HG02610 (cell line): ENCODE results near the gene PRPF6.

Source experiments
- ATAC-seq: cut with Tn5 transposase; IDR thresholded peaks from one replicate; pipeline ENCODE4 v1.9.1; 2021; ENCODE audit warnings: mild to moderate bottlenecking, moderate library complexity; ENCODE audit not compliant: unreplicated experiment

Gene PRPF6

DNA sequence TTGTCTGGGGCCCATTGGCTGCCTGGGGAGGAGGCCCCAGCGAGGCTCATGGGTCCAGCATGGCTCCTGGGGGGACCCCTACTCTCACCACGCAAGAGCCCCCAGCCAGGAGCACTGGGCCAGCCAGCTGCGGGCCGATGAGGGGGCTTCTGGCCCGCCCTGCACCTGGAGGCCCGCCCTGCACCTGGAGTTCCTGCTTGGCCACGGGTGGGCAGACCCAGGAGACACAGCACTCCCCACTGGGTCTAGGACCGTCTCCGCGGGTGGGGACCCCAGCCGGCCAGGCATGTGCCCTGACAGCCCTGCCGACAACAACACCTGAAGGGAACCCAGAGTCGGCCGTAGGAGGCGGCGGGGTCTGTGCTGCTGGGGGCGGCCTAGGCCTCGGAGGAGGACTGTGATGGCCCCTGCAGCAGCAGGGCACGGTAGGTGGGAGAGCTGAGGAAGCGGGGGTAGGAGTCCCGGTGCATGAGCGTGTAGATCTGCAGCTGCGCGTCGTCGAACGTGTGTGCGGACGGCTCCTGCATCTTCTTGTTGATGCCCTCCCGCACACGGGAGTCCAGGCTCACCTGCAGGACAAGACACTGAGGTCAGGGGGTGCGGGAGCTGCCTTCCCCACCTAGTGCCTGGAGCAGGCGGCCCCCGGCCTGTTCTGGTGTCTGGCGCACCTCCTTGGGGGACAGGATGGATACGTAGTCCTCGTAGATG lies 92.7 kb downstream of the PRPF6 start:
- ATAC-seq = no peak

DNA sequence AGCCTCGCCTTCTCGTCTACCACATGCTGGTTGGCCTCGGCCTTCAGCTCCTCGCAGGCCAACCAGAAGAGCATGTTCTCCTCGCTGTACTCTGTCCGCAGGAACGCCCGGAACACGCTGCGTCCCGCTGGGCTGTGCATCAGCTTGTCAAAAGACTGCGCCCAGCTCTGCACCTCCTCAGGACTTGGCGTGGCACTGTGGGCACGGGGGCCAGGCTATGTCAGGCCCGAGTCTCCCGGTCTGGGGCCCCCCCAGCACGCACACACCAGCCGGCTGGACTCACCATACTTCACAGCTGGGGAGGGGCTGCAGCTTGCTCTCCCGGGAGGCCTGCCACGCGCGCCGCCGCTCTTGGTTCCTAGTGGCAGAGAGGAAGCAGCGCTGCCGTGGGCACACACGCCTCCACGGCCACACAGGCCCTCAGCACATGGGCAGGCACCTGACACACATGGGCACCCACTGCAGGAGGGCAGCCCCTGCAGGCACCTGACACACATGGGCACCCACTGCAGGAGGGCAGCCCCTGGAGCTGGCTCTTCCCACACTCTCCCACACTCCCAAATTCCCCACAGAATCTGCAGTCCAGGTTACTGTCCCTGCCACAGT lies 93.4 kb downstream of the PRPF6 start:
- no peak for ATAC-seq

DNA sequence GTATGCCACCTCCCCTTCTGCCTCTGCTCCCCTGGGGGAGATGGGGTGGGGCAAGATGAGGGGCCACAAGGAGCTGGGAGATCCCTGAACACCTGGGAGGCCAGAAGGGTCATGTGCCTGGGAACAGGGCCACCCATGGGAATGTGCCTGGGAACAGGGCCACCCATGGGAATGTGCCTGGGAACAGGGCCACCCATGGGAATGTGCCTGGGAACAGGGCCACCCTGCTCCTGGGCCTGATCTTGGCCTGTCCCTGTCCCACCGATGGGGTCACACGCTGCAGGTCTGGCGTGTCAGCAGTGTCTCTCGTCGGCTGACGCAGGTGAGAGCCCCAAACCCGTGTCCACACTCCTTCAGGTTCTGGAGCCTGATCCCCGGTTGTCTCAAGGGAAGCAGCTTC lies 94.0 kb downstream of the PRPF6 start:
- no peak for ATAC-seq

DNA sequence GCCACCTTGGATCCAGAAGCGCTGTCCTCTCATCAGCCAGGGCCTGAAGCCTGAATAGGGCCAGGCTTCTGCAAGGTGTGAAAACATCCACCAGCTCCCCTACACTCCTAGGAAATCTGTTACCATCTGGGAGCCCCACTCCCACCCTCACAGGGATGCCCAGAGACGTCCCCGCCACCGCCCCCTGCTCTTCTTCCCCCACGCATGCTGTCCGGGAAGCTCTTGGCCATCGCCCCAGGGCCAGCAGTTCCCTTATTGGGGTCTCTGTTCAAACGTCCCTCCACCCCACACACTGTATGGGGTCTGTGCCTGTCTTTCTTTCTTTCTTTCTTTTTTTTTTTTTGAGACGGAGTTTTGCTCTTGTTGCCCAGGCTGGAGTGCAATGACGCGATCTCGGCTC lies 94.6 kb downstream of the PRPF6 start:
- ATAC-seq = no peak

DNA sequence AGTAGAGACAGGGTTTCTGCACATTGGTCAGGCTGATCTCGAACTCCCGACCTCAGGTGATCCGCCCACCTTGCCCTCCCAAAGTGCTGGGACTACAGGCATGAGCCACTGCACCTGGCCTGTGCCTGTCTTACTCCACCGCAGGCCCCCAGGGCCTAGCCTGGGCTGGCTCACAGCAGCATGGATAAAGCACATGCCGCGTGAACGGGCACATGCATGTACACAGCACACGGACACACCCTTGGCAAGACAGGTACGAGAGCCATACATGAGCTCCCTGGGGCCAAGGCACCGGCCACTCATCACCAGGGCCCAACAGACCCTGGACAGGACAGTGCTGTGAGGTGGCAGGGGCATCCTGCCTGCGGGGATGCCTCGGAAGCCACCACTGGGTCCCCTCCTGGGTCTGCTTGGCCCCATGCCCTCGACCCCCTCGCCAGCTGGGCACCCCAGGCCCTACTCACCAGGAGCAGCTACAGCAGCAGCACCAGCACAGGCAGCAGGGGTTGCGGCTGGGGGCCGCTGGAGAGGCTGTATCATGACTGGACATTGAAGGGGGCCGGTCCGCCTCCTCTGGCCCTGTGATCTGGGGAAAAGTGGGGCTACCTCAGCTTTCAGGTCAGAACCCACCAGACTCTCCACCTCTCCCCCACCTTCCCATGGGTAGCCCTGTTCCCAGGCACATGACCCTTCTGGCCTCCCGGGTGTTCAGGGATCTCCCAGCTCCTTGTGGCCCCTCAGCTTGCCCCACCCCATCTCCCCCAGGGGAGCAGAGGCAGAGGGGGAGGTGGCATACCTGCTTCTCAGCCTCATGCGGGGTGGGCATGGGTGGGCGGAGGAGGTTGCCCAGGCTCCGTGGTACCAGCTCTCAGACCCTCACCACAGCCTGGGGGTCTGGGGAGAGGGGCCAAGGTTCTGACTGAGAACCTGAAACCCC lies 95.4 kb downstream of the PRPF6 start:
- ATAC-seq = no peak

DNA sequence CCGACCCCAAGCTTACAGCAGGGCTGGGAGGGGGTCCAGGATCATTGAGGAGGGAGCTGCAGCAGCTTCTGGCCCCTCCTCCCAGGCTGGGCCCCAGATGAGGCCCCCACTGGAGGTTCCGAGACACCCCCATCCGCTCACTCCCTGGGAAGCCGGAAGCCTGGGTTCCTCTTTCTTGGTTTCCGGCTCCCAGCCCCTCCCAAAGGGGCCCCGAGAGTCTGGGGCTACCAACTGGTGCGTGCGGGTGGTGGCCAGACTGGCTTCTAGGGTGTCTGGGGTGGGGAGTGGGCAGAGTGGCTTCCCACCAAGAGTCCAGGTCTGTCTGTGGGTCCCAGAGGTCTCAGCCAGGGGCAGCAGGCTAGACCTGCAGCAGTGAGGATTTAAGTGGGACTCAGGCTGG lies 96.2 kb downstream of the PRPF6 start:
- ATAC-seq = peak; percentile 37

DNA sequence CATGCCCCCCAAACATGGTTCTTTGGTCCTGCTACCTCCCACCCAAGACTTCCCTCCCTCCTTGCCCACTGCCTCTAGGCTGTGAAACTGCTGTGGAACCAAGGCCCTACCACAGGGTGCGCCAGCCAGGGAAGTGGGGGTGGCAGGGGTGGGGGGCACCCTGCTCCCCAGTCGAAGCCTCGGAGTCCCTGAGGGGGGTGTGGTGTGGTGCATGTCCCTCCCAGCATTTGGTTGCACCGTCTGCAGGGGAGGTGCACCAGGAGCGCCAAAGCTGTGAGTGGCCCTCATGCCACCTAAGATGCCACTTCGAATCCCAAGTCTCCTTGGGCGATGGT lies 96.6 kb downstream of the PRPF6 start:
- ATAC-seq = no peak

DNA sequence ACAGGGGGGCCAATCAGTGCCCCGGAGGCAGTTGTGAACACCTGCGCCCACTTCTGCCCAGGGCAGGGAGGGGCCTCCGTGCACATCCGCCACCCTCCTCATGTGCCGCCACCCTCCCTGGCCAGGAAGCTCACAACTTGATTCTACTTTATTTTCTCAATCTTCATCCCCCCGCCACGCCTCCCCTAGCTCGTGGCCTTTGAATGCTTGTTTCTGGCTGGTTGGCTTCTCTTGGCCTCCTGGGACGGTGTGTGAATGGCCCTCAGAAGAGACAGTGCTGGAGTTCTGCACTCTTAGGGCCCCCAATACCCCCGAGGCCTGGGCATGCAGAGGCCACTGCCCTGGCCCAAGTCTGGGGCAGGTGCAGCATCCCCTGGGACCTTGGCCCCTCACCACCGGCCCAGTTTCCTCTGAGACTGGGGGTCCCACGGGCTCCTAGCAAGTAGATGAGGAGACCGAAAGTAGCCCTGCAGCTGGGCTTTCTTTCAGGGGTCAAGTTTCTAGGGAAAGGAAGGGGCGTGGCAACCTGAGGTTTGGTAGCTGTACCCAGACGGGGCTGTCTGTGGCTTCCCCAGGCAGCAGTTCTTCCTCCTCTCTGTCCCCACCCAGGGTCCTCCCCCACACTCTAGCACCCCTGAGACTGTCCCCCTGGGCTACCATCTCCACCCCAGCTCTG lies 97.1 kb downstream of the PRPF6 start:
- no peak for ATAC-seq

DNA sequence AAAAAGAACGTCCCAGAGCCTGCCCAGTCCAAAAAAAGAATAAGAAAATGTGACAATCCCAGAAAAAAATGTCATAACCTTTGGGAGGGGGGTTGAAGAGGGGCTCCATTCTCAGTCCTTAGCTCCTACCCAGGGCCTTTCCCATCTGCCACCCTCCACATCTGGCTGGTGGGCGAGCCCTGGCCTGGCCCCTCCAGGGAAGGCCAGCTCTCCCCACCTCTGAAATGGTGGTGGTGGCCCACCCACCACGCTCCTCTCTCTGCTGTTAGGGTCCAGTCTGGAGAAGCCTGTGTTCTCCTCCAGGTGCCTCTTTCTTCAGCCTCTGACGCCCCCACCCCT lies 98.0 kb downstream of the PRPF6 start:
- no peak for ATAC-seq

DNA sequence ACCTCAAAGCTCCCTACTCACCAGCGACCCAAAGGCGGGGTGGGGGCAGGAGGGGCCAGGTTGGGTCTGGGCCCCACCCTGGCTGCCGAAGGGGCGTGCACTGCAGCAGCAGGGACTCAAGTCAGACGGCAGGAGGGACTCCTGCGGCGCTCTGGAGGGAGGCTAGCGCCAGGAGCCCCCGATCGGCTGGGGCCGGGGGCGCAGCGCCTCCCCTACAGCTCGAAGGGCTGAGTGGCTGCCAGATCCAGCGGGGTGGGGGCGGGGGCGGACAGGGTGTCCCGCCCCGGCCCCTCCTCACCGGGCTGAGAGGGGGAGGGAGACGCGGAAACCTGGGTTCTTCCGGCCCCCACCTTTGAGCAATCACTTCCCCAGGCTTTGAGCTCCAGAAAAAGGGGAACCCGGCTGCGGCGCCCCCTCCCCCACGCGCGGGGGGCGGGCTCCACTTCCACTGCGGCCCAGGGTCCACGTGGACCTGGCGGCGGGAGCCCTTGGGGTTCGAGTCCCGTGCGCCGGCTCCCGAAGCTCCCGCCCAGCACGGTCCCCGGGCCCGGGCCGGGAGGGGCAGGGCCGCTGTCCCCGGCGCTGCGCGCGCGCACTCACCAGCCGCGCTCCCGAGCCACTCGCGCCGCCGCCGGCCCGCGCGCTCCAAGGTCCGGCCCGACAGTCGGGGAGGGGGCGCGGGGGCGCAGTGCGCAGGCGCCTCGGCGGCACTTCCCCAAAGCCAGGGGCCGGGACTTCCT lies 98.5 kb downstream of the PRPF6 start, which contains the start of gene RGS19:
TSS of gene RGS19 (minus strand) at position 246 of the 740 bp plus-strand sequence. CDS start 2,632 bp downstream, outside the sequence.
- ATAC-seq = peak; percentile 32

DNA sequence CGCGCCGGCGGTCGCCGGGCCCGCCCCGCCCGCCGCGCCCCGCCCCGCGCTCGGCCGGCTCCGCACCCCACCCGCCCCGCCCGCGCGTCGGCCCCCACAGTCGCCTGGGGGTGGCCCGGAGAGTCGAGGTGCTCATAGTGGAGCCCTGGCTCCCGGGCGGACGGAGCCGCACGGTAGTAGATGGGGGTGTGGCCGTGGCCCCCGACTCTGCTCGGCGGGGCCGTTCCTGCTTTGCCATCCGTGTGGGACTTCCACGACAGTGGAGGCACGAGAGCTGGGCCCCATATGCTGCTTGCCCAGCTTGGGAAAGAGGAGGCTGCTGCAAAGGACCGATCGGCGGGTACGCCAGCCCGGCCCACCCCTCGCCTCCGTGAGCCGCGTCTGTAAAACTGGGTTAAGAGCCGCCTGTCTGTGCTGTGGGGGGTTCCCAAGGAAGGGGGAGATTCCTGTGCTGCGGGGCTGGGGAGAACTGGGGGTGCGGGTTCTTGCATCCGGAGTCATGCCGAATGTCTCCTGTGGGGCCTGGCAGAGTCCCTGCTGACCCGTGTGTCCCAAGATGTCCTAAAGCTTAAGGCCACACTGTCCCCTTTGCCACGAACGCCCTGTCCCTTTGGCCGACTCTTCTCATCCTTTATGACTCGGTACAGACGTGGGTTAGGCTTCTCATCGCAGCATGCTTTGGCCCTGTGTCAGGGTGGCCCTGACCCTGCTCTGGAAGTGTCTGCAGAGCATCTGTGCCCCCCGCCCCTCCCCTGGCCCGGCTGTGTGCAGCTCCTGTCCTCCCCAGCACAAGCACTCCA lies 99.3 kb downstream of the PRPF6 start, which contains the start of gene OPRL1:
TSS of gene OPRL1 (plus strand) at position 70 of the 800 bp plus-strand sequence. CDS start 12,639 bp downstream, outside the sequence.
- ATAC-seq = no peak

DNA sequence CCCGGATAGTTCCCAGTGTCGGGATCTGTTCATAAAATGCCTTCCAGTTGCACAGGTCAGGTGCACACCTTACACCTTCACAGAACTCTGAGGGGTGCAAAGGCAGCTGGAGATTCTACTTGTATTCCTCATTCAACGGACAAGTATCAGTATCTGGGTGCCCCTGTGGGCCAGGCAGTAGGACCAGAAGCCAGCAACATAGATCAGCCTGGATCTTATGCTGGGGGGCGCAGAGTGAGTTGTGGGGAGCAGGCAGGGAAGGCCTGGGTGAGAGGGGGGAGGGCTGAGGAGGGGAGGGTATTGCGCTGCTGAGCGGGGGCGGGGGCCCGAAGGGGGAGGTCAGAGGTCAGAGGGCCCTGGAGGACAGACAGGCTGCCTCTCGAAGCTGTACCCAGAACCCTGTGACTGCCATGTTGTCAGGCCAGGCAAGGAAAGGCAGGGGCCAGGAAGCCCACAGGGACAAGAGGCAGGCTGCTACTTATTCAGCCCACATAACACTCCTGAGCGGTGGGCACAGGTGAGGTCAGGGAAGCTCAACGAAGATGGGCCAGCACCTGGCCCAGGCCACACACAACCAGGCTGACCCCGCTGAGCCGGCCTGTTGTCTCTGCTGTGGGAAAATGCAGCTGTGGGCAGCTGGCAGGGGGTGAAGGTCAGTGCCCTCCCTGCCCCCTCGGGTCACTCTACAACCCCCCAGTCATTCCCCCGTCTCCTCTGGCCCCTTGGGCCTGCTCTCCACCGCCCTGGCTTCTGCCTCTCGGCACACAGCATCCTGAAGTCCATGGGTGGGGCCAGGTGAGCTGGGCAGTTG lies 100.1 kb downstream of the PRPF6 start:
- ATAC-seq = no peak

DNA sequence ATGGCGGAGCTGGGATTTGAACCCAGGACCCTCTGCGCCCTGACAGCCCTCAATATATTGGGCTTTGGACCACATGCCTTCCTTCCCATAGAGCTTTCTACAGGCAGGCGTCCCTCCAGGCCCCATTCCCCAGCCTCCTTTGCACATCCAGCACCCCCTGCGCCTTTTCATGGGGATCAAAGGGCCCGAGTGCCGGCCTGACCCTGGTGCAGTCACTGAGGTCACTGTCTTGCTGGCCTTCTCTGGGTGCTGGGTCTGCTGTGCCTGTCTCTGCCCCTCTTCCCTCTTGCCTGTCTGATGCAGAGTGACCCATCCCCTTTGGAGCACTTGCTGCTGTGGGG lies 100.7 kb downstream of the PRPF6 start:
- ATAC-seq = no peak

DNA sequence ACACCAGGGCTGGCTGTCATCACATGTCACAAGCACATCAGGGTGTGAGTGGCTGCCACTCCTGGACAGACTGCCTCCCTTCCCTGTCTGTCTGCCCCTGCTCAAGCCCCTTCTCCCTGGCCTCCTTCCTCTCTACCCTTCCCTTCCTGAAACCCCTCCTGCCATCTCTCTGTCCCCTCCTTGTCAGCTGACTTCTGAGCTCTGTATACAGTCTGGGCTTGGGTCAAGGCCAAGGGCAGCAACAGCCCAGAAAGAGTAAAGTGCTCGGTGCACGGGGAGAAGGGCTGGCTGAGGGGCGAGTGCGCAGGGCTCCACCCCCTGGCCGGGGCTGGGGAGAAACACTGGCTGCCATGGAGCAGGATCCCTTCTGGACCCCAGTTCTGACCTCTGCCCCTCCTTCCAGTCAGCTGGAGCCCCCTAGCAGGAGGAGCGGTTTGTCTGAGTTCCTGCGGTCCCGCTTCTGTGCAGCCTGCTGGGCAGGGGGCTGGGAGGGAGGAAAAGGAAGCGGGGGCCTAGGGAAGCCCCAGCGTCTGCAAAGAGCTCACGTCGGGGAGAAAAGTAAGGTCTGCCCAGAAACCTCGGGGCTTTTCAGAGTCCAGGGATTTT lies 101.3 kb downstream of the PRPF6 start:
- no peak for ATAC-seq
